ENCODE results near the gene SUCLA2.

GRCh38 chr13:47997384-47997783, 3.7 kb downstream of the SUCLA2 start:
- TF ChIP-seq CTCF (IDR thresholded peaks at IDR 0.05; ENCODE audit: insufficient read depth, low read depth, low read length) (no peak), EZH2 (IDR thresholded peaks at IDR 0.05; ENCODE audit: insufficient read depth, low read length) (no peak)

Measured in astrocyte (in vitro differentiated cells and primary cell).